ENCODE measurements around the gene GOLGA5.
"Not testable (repeated sequence)": the region's sequence is repeated elsewhere in the genome, so short reads cannot be mapped to it uniquely, and the experiment has no call there.

Gene GOLGA5

DNA sequence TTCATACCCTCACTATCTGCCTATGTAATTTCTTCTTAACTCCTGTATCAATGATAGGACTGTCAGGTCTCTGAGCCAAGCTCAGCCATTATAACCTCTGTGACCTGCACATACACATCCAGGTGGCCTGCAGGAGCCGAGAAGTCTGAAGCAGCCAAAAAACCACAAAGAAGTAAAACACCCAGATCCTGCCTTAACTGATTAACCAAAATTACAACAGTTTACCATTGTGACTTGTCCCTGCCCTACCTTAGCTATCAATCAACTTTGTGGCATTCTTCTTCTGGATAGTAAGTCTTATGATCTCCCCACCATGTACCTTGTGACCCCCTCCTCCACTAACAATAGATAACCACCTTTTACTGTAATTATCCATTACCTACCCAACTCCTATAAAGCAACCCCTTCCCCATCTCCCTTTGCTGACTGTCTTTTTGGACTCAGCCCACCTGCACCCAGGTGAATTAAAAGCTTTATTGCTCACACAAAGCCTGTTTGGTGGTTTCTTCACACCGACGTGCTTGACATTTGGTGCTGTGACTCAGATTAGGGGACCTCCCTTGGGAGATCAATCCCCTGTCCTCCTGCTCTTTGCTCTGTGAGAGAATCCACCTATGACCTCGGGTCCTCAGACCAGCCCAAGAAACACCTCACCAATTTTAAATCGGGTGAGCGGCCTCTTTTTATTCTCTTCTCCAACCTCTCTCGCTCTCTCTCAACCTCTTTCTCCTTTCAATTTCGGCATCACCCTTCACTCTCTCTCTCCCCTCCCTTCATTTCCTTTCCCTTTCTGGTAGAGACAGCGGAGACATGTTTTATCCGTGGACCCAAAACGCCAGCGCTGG, 34.2 kb upstream of the GOLGA5 start:
- Histone ChIP-seq H3K9ac (ENCODE audit: low read length) (no peak overlapping the region), H3K27me3 (ENCODE audit: control insufficient read depth, insufficient read depth, low read length) (no peaks in the 10 kb centered on the region), H3K4me3 (ENCODE audit: low read length) (no peak overlapping the region), H3K4me1 (ENCODE audit: control insufficient read depth, insufficient read depth, low read length) (no peaks in the 10 kb centered on the region), H3K36me3 (ENCODE audit: control insufficient read depth, insufficient read depth, low read length) (no peaks in the 10 kb centered on the region), H3K9me3 (ENCODE audit: control insufficient read depth, low read length) (no peaks in the 10 kb centered on the region)

DNA sequence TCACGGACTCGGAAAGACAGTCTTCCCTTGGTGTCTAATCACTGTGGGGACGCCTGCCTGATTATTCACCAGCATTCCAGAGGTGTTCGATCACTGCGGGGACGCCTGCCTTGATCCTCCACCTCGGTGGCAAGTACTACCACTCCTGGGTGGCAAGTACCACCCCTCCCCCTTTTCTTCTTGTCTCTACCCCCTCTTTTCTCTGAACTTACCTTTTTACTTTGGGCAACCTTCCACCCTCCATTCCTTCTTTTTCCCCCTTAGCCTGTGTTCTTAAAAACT, 33.6 kb upstream of the GOLGA5 start:
- H3K9ac ChIP-seq (ENCODE audit: low read length), result no peak overlapping the region
- H3K4me1 ChIP-seq (ENCODE audit: control insufficient read depth, insufficient read depth, low read length), result no peaks in the 10 kb centered on the region
- H3K4me3 ChIP-seq (ENCODE audit: low read length), result no peak overlapping the region
- H3K9me3 ChIP-seq (ENCODE audit: control insufficient read depth, low read length), result no peaks in the 10 kb centered on the region
- no peaks in the 10 kb centered on the region for H3K36me3 ChIP-seq (ENCODE audit: control insufficient read depth, insufficient read depth, low read length)
- no peaks in the 10 kb centered on the region for H3K27me3 ChIP-seq (ENCODE audit: control insufficient read depth, insufficient read depth, low read length)

DNA sequence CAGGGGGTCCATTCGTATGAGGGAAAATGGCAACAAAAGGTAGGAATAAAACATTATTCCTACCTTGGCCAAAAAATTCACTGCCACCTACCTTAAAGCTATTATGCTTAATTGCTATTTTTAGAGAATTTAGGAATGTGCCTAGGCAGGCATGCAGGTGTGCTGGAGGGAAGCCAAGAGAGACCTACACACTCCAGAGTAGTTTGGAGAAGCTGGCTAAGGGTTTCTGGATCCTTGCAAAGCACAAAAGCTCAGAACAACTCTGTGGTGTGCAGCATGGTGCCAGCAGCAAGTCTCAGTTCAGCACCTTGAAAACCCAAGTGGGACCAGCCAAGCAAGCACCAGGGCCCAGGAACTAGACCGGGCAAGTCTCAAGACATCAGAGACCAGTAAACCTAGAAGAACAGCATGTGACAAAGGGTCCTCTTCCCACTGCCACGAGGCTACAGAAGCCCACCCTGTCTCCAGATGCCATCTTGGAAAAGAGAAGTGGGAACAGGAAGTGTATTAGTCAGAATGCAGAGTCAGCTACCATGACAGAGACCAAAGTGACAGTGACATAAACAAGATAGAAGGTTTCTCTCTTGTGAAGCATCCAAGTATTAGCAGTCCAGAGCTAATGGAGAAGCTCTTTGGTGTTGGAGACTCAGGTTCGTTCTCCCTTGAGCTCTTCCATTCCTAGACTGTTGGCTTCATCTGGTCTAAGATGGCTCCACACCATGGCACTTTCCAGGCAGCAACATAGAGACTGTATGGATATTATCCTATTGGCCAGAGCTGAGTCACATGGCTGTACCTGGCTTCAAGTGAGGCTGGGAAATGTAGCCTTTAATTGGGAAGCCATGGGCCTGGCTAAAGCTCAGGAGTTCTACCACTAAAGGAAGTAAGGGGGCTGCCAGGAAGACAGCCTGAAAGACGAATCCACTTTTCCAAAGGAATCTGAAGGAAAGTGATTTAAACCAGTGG, 30.2 kb upstream of the GOLGA5 start:
- not testable (repeated sequence) for H3K9me3 ChIP-seq (ENCODE audit: control insufficient read depth, low read length); H3K36me3 ChIP-seq (ENCODE audit: control insufficient read depth, insufficient read depth, low read length); H3K9ac ChIP-seq (ENCODE audit: low read length); H3K4me1 ChIP-seq (ENCODE audit: control insufficient read depth, insufficient read depth, low read length); H3K27me3 ChIP-seq (ENCODE audit: control insufficient read depth, insufficient read depth, low read length); H3K4me3 ChIP-seq (ENCODE audit: low read length)

DNA sequence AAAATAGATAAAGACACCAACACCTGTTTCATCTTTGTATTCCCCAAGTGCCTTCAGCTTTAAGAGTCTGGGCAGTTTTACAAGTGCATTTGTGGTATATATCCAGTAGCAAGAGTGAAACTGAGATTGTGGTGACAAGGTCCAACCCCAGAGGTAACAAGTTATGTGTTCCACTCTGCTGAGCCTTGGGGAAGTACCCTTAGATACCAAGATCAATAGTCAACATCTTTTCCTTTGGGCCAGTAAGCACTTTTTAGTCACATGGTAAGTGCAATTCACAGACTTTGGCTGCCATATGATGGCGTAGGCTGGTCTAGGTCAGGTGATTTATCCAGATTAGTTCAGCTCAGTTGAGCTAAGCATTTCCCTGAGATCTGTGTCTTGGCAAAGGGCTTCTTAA, 25.9 kb upstream of the GOLGA5 start:
- H3K4me3 ChIP-seq (ENCODE audit: low read length); H3K36me3 ChIP-seq (ENCODE audit: control insufficient read depth, insufficient read depth, low read length); H3K27me3 ChIP-seq (ENCODE audit: control insufficient read depth, insufficient read depth, low read length); H3K9me3 ChIP-seq (ENCODE audit: control insufficient read depth, low read length); H3K4me1 ChIP-seq (ENCODE audit: control insufficient read depth, insufficient read depth, low read length); H3K9ac ChIP-seq (ENCODE audit: low read length): not testable (repeated sequence)

DNA sequence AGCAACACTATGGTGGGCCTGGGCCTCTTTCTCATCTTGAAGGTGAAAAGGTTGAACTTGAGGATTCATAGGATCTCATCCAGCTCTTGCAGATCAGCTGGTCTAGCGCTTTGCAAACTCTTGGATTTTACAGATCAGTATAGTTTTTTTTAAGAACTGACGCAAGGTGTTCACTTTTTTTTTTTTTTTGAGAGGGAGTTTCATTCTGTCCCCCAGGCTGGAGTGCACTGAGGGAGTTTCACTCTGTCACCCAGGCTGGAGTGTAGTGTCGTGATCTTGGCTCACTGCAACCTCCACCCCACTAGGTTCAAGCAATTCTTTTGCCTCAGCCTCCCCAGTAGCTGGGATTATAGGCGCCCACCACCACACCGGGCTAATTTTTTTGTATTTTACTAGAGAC, 25.3 kb upstream of the GOLGA5 start:
- Histone ChIP-seq H3K36me3 (ENCODE audit: control insufficient read depth, insufficient read depth, low read length) (no peaks in the 10 kb centered on the region), H3K9me3 (ENCODE audit: control insufficient read depth, low read length) (no peaks in the 10 kb centered on the region), H3K9ac (ENCODE audit: low read length) (no peak overlapping the region), H3K4me1 (ENCODE audit: control insufficient read depth, insufficient read depth, low read length) (no peaks in the 10 kb centered on the region), H3K27me3 (ENCODE audit: control insufficient read depth, insufficient read depth, low read length) (no peaks in the 10 kb centered on the region), H3K4me3 (ENCODE audit: low read length) (no peak overlapping the region)

DNA sequence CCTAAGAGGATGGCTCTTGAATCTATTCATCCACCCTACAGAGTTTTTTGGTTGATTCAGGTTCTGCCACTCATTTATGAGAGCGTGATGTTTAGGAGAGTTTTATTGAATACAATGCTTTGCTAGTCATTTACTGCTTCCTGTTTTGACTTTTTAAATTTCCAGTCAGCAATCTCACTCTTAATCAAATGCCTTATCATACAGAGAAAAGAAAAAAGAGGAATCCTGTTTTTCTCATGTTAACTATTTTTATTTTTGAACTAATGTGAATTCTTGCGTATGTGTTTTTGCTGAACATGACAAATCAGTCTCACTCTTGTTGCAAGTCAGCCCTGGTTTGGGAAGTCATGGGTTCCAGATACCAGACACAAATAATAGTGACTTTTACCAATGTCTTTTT, 23.6 kb upstream of the GOLGA5 start:
- H3K4me3 ChIP-seq (ENCODE audit: low read length), result no peak overlapping the region
- no peak overlapping the region for H3K9ac ChIP-seq (ENCODE audit: low read length)
- no peaks in the 10 kb centered on the region for H3K9me3 ChIP-seq (ENCODE audit: control insufficient read depth, low read length)
- no peaks in the 10 kb centered on the region for H3K27me3 ChIP-seq (ENCODE audit: control insufficient read depth, insufficient read depth, low read length)
- no peaks in the 10 kb centered on the region for H3K4me1 ChIP-seq (ENCODE audit: control insufficient read depth, insufficient read depth, low read length)
- H3K36me3 ChIP-seq (ENCODE audit: control insufficient read depth, insufficient read depth, low read length), result no peaks in the 10 kb centered on the region

DNA sequence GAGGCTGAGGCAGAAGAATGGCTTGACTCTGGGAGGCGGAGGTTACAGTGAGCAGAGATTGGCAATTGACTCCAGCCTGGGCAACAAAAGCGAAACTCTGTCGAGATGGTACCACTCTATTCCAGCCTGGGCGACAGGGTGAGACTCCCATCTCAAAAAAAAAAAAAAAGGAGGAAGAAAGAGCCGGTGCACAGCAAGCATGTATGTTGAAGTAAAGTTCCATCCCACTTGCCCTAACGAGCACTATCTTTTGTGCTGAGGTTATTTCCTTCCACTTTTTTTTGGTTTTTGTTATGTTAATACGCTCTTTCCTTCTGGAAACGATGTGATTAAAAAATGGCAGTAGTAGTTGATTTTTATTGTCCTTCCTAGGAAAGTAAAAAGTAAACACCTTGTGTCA, 19.5 kb upstream of the GOLGA5 start:
- Histone ChIP-seq H3K9ac (ENCODE audit: low read length) (no peak overlapping the region), H3K9me3 (ENCODE audit: control insufficient read depth, low read length) (no peaks in the 10 kb centered on the region), H3K36me3 (ENCODE audit: control insufficient read depth, insufficient read depth, low read length) (no peaks in the 10 kb centered on the region), H3K27me3 (ENCODE audit: control insufficient read depth, insufficient read depth, low read length) (no peaks in the 10 kb centered on the region), H3K4me1 (ENCODE audit: control insufficient read depth, insufficient read depth, low read length) (no peaks in the 10 kb centered on the region), H3K4me3 (ENCODE audit: low read length) (no peak overlapping the region)

DNA sequence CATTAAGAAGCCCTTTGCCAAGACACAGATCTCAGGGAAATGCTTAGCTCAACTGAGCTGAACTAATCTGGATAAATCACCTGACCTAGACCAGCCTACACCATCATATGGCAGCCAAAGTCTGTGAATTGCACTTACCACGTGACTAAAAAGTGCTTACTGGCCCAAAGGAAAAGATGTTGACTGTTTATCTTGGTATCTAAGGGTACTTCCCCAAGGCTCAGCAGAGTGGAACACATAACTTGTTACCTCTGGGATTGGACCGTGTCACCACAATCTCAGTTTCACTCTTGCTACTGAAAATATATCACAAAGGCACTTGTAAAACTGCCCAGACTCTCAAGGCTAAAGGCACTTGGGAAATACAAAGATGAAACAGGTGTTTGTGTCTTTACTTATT, 18.8 kb upstream of the GOLGA5 start:
- H3K9ac ChIP-seq (ENCODE audit: low read length); H3K4me3 ChIP-seq (ENCODE audit: low read length): not testable (repeated sequence)

DNA sequence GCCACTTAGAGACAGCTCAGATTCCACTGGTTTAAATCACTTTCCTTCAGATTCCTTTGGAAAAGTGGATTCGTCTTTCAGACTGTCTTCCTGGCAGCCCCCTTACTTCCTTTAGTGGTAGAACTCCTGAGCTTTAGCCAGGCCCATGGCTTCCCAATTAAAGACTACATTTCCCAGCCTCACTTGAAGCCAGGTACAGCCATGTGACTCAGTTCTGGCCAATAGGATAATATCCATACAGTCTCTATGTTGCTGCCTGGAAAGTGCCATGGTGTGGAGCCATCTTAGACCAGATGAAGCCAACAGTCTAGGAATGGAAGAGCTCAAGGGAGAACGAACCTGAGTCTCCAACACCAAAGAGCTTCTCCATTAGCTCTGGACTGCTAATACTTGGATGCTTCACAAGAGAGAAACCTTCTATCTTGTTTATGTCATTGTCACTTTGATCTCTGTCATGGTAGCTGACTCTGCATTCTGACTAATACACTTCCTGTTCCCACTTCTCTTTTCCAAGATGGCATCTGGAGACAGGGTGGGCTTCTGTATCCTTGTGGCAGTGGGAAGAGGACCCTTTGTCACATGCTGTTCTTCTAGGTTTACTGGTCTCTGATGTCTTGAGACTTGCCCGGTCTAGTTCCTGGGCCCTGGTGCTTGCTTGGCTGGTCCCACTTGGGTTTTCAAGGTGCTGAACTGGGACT, 15.1 kb upstream of the GOLGA5 start:
- not testable (repeated sequence) for H3K9me3 ChIP-seq (ENCODE audit: control insufficient read depth, low read length); H3K9ac ChIP-seq (ENCODE audit: low read length); H3K27me3 ChIP-seq (ENCODE audit: control insufficient read depth, insufficient read depth, low read length); H3K4me3 ChIP-seq (ENCODE audit: low read length); H3K4me1 ChIP-seq (ENCODE audit: control insufficient read depth, insufficient read depth, low read length); H3K36me3 ChIP-seq (ENCODE audit: control insufficient read depth, insufficient read depth, low read length)

More for the DNA sequence above, 18.8 kb upstream of the GOLGA5 start:
- not testable (repeated sequence) for H3K9me3 ChIP-seq (ENCODE audit: control insufficient read depth, low read length); H3K27me3 ChIP-seq (ENCODE audit: control insufficient read depth, insufficient read depth, low read length); H3K4me1 ChIP-seq (ENCODE audit: control insufficient read depth, insufficient read depth, low read length); H3K36me3 ChIP-seq (ENCODE audit: control insufficient read depth, insufficient read depth, low read length)

DNA sequence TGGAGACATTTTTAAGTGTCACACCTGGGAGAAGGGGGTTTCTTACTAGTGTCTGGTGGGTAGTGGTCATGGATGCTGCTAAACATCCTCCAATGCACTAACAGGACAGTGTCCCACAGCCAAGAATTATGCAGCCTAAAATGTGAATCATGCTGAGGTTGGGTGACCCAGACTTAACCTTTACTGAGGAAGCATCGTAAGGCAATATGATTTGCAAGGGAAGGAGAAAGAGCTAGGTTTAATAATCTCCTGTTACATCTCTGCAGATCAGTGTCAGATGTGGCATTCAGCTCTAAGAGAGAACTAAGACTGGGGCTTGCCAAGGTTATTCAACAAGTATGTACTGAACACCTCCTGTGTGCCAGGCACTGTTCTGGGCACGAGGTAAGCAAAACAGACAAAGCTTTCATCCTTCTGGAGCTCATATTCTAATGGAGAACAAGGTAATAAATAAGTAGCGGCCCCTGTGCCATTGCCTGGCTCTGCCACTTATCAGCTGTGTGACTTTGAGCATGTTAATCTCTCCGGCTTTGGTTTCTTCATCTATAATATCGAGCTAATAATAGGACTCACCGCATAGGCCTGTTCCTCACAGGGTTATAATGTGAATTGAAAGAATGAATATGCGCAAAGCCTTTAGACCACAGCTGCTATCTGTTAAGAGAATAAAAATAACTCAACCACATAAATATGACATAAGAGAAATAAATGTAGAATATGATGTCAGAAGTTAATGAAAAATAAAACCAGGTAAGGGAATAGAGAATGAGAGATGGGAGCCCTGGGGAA, 13.5 kb upstream of the GOLGA5 start:
- Histone ChIP-seq H3K4me3 (ENCODE audit: low read length) (no peak overlapping the region), H3K9me3 (ENCODE audit: control insufficient read depth, low read length) (no peaks in the 10 kb centered on the region), H3K9ac (ENCODE audit: low read length) (no peak overlapping the region), H3K27me3 (ENCODE audit: control insufficient read depth, insufficient read depth, low read length) (no peaks in the 10 kb centered on the region), H3K4me1 (ENCODE audit: control insufficient read depth, insufficient read depth, low read length) (peaks cover 17% of the 10 kb centered on the region), H3K36me3 (ENCODE audit: control insufficient read depth, insufficient read depth, low read length) (no peaks in the 10 kb centered on the region)

DNA sequence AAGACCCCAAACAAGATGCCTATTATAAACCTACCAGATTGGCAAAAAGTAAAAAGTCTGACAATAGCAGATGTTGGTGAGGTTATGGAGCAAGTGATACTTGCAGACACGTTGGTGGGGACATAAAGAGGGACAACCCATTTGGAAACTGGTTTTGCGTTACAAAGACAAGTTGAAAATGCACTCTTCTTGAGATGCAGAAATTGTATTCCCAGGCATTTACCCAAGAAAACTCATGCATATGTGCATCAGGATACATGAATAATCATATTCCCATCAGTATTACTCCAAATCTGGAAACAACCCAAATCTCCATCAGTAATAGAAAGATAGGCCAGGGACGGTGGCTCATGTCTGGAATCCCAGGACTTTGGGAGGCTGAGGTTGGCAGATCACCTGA, 12.8 kb upstream of the GOLGA5 start:
- Histone ChIP-seq H3K4me3 (ENCODE audit: low read length) (no peak overlapping the region), H3K36me3 (ENCODE audit: control insufficient read depth, insufficient read depth, low read length) (no peaks in the 10 kb centered on the region), H3K9me3 (ENCODE audit: control insufficient read depth, low read length) (no peaks in the 10 kb centered on the region)

More for the DNA sequence above, 12.8 kb upstream of the GOLGA5 start:
- peaks cover 23% of the 10 kb centered on the region for H3K4me1 ChIP-seq (ENCODE audit: control insufficient read depth, insufficient read depth, low read length)
- H3K27me3 ChIP-seq (ENCODE audit: control insufficient read depth, insufficient read depth, low read length), result no peaks in the 10 kb centered on the region
- H3K9ac ChIP-seq (ENCODE audit: low read length), result no peak overlapping the region
